WTC11 (cell line): Measurements from ENCODE around the gene WNK3.

ENCODE experiments used
- ATF2 ChIP-seq: sonication (generic); formaldehyde crosslinking; IDR thresholded peaks from 2 replicates; pipeline ENCODE4 v1.8.1; 2022; ENCODE audit warnings: low read depth, missing genetic modification reagents, borderline replicate concordance
- CTCF ChIP-seq: fragments of 200-600 bp; IDR thresholded peaks from 2 replicates; pipeline ENCODE4 v1.8.0; 2022; ENCODE audit warnings: antibody characterized with exemption
- MAX ChIP-seq: sonication (generic); formaldehyde crosslinking; IDR thresholded peaks from 2 replicates; pipeline ENCODE4 v1.8.0; 2022; ENCODE audit warnings: mild to moderate bottlenecking, missing genetic modification reagents
- TEAD1 ChIP-seq: sonication (generic); formaldehyde crosslinking; IDR thresholded peaks from 2 replicates; pipeline ENCODE4 v1.8.0; 2022; ENCODE audit warnings: mild to moderate bottlenecking, missing genetic modification reagents

- TF ChIP-seq CTCF (no peak), TEAD1 (CRISPR knock-in tag) (no peak), ATF2 (CRISPR knock-in tag) (no peak), MAX (no peak)
Measured at GRCh38 chrX:54397113-54397512, 39.3 kb upstream of the WNK3 start.
